ENCODE results near the gene P3R3URF.
"Not testable (repeated sequence)": the region's sequence is repeated elsewhere in the genome, so short reads cannot be mapped to it uniquely, and the experiment has no call there.

P3R3URF gene

GRCh38 chr1:46176211-46176865 lies at the start of gene P3R3URF:
Gene P3R3URF, minus strand, starts transcription at chr1:46176488. Its CDS starts 17 bp downstream, at chr1:46176471.
- ATAC-seq, result no peak
- no peak for TF ChIP-seq ARNTL (CRISPR knock-in tag; IDR thresholded peaks at IDR 0.05; ENCODE audit: borderline replicate concordance, low read depth)
- TF ChIP-seq TCF4 (CRISPR knock-in tag; IDR thresholded peaks at IDR 0.05; ENCODE audit: borderline replicate concordance), result no peak
- TF ChIP-seq BACH2 (CRISPR knock-in tag; IDR thresholded peaks at IDR 0.05; ENCODE audit: borderline replicate concordance), result no peak
- no peak for TF ChIP-seq GLIS3 (CRISPR knock-in tag; IDR thresholded peaks at IDR 0.05)
- no peak for TF ChIP-seq POU6F1 (CRISPR knock-in tag; IDR thresholded peaks at IDR 0.05; ENCODE audit: borderline replicate concordance, low read depth)

GRCh38 chr1:46224966-46225365 lies 48.7 kb upstream of the P3R3URF start:
- TF ChIP-seq BACH2 (CRISPR knock-in tag; IDR thresholded peaks at IDR 0.05; ENCODE audit: borderline replicate concordance), result no peak
- no peak for TF ChIP-seq ZFP30 (CRISPR knock-in tag; IDR thresholded peaks at IDR 0.05)
- no peak for TF ChIP-seq POU6F1 (CRISPR knock-in tag; IDR thresholded peaks at IDR 0.05; ENCODE audit: borderline replicate concordance, low read depth)
- TF ChIP-seq TCF4 (CRISPR knock-in tag; IDR thresholded peaks at IDR 0.05; ENCODE audit: borderline replicate concordance), result no peak
- no peak for TF ChIP-seq RARB (CRISPR knock-in tag; IDR thresholded peaks at IDR 0.05)
- TF ChIP-seq ESRRG (CRISPR knock-in tag; IDR thresholded peaks at IDR 0.05), result no peak
- no peak for ATAC-seq

GRCh38 chr1:46223472-46223943 lies 47.2 kb upstream of the P3R3URF start:
- peak; percentile 99 for ATAC-seq
- TF ChIP-seq ZNF70 (CRISPR knock-in tag; IDR thresholded peaks at IDR 0.05) (no peak), RARB (CRISPR knock-in tag; IDR thresholded peaks at IDR 0.05) (no peak), BACH2 (CRISPR knock-in tag; IDR thresholded peaks at IDR 0.05; ENCODE audit: borderline replicate concordance) (no peak), CSRNP3 (CRISPR knock-in tag; IDR thresholded peaks at IDR 0.05) (no peak)

GRCh38 chr1:46223055-46223454 lies 46.8 kb upstream of the P3R3URF start:
- ATAC-seq, result not testable (repeated sequence)

GRCh38 chr1:46221749-46222148 lies 45.5 kb upstream of the P3R3URF start:
- TF ChIP-seq CSRNP3 (CRISPR knock-in tag; IDR thresholded peaks at IDR 0.05) (no peak), ESRRG (CRISPR knock-in tag; IDR thresholded peaks at IDR 0.05) (no peak), POU6F1 (CRISPR knock-in tag; IDR thresholded peaks at IDR 0.05; ENCODE audit: borderline replicate concordance, low read depth) (no peak), ARNTL (CRISPR knock-in tag; IDR thresholded peaks at IDR 0.05; ENCODE audit: borderline replicate concordance, low read depth) (no peak), PATZ1 (CRISPR knock-in tag; IDR thresholded peaks at IDR 0.05; ENCODE audit: borderline replicate concordance) (no peak), ZNF565 (CRISPR knock-in tag; conservative IDR thresholded peaks at IDR 0.05; ENCODE audit: low read depth) (no peak), ZNF8 (CRISPR knock-in tag; IDR thresholded peaks at IDR 0.05) (no peak), TSHZ2 (CRISPR knock-in tag; IDR thresholded peaks at IDR 0.05) (no peak), ZNF70 (CRISPR knock-in tag; IDR thresholded peaks at IDR 0.05) (no peak), CREB5 (CRISPR knock-in tag; IDR thresholded peaks at IDR 0.05; ENCODE audit: low read depth) (no peak)
- ATAC-seq, result no peak

All from SK-N-SH treated with all-trans-retinoic acid at 6 μM for 48 hours (cell line).